Spinal cord (tissue), 10 donors: Measurements from ENCODE around the gene RNF212B. TPM values are rescaled to one million over a fixed set of nuclear protein-coding genes. Genes with fewer than 3 reads are reported as not detected.
"Not testable (repeated sequence)": the region's sequence is repeated elsewhere in the genome, so short reads cannot be mapped to it uniquely, and the experiment has no call there.

Experiments used
- DNase-seq, 6 donors: peaks; one replicate each; pipeline versions ENCODE4 v3.0.0 to v3.0.0-alpha.2; 2013 to 2015; ENCODE audit warnings: low spot score in 6 of 6, low read depth in 4 of 6
- H3K27ac ChIP-seq: one replicate; pipeline ENCODE4 v1.5.1; 2013; ENCODE audit warnings: low read depth, low read length, control low read depth
- H3K27me3 ChIP-seq: one replicate; pipeline ENCODE4 v1.6.1; 2013; ENCODE audit warnings: low read length; ENCODE audit not compliant: control insufficient read depth, insufficient read depth
- H3K36me3 ChIP-seq: one replicate; pipeline ENCODE4 v1.6.1; 2013; ENCODE audit warnings: low read length; ENCODE audit not compliant: control insufficient read depth, insufficient read depth
- H3K4me1 ChIP-seq: one replicate; pipeline ENCODE4 v1.6.1; 2013; ENCODE audit warnings: low read length; ENCODE audit not compliant: control insufficient read depth, insufficient read depth
- H3K4me3 ChIP-seq: one replicate; pipeline ENCODE4 v1.5.1; 2013; ENCODE audit warnings: low read depth, low read length, control low read depth
- H3K9me3 ChIP-seq: one replicate; pipeline ENCODE4 v1.6.1; 2013; ENCODE audit warnings: low read length; ENCODE audit not compliant: control insufficient read depth, insufficient read depth
- WGBS: methylation state at CpG from one replicate; pipeline ENCODE4 v1.1.5; 2013; ENCODE audit warnings: missing lambda C conversion rate; ENCODE audit not compliant: insufficient coverage; 5-methylcytosine and 5-hydroxymethylcytosine counted together
- polyA plus RNA-seq, 2 donors: library from polyadenylated mRNA; unstranded; fragments of 120-200 nt; gene quantifications; one replicate each; pipeline ENCODE4 v1.2.1, GENCODE V29; 2013; ENCODE audit not compliant: insufficient read length in 2 of 2
- total RNA-seq, 2 donors: library from RNA; depleted of rRNA in 1 of 2; stranded (reverse); fragments of 120-200 nt in 1 of 2; fragments of >200 nt in 1 of 2; gene quantifications; one replicate each; pipeline versions ENCODE4 v1.2.3 to v1.2.4, GENCODE V29; 2013 to 2014
- donor health status: healthy.

The RNF212B gene
- total and polyA plus RNA-seq, 4 donors, result not detected

DNA sequence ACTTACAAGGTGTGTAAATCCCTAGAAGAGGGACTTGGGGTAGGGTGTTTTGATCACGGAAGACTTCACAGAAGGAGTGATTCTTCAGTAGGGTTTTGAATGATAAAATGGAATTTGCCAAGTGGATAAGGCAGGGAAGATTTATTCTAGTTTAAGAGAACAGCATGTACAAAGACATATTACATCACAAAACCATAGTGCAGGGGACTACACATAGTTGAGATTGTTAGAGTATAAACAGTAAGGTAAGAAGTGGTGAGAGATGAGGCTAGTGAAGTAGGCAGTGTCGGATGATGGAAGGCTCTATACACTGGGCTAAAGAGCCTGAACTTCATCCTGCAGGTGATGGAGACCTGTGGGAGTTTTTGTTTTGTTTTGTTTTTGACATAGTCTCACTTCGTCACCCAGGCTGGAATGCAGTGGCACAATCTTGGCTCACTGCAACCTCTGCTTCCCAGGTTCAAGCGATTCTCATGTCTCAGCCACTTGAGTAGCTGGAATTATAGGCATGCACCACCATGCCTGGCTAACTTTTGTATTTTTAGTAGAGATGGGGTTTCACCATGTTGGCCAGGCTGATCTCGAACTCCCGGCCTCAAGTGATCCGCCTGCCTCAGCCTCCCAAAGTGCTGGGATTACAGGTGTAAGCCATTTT is 3.5 kb downstream of the RNF212B start:
- WGBS, result 92% methylated on average over 5 of the region's 7 CpGs
- H3K27me3 ChIP-seq, H3K36me3 ChIP-seq, DNase-seq, H3K27ac ChIP-seq, H3K4me1 ChIP-seq, H3K4me3 ChIP-seq, H3K9me3 ChIP-seq: not testable (repeated sequence)

DNA sequence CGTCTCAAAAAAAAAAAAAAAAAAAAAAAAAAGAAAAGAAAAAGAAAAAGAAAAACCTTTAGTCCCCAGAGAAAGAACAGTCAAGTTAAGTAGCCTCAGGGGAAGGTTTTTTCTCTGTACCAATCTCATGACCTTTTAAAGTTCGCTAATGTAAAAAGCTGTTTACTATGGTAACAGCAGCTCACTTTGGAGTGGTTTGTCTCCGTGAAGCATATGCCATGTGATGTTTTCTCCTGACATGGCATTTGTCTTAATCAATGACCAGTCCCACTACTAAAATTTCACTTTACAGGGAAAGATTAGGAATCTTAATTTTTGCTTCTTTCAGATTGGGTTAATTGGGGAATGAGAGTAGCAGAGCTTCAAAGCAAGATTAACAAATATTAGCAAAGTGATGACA is 4.3 kb downstream of the RNF212B start:
- no CpG with 5 or more reads among the region's 3 CpGs for WGBS
- no peak overlapping the region for H3K4me3 ChIP-seq
- H3K27ac ChIP-seq, result no peak overlapping the region
- no peaks in the 10 kb centered on the region for H3K36me3 ChIP-seq
- no peaks in the 10 kb centered on the region for H3K27me3 ChIP-seq
- H3K4me1 ChIP-seq, result peaks cover 6% of the 10 kb centered on the region
- no peaks in the 10 kb centered on the region for H3K9me3 ChIP-seq
- no peak for DNase-seq

DNA sequence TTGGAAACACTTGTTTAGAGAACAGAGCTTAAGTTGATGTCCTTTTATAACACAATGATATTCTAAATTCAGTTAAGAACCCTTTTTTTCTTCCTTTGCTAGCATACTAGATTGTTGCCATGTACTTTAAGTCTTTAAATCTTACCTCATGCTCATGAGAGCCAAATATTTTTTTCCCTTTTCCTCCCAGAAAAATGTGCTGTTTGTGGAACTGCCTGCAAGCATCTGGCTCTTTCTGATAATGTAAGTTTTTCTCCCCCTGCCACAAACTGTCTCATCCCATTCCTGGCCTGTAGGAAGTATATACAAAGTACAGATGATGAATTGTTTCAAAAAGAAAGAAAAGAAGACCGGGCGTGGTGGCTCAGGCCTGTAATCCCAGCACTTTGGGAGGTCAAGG is 5.3 kb downstream of the RNF212B start:
- H3K36me3 ChIP-seq, result no peaks in the 10 kb centered on the region
- WGBS, result 100% methylated on average over 1 of the region's 2 CpGs
- H3K27me3 ChIP-seq, result no peaks in the 10 kb centered on the region
- H3K4me3 ChIP-seq, result no peak overlapping the region
- no peak overlapping the region for H3K27ac ChIP-seq
- peaks cover under 1% of the 10 kb centered on the region for H3K4me1 ChIP-seq
- DNase-seq, result no peak
- H3K9me3 ChIP-seq, result no peaks in the 10 kb centered on the region

GRCh38 chr14:23245282-23245681 is 7.5 kb downstream of the RNF212B start:
- H3K27me3 ChIP-seq, result no peaks in the 10 kb centered on the region
- no peak for DNase-seq
- no peaks in the 10 kb centered on the region for H3K36me3 ChIP-seq
- no peaks in the 10 kb centered on the region for H3K4me1 ChIP-seq
- H3K27ac ChIP-seq, result no peak overlapping the region
- H3K4me3 ChIP-seq, result no peak overlapping the region
- no peaks in the 10 kb centered on the region for H3K9me3 ChIP-seq

- Histone ChIP-seq H3K4me1 (no peaks in the 10 kb centered on the region), H3K9me3 (no peaks in the 10 kb centered on the region), H3K27ac (no peak overlapping the region), H3K27me3 (no peaks in the 10 kb centered on the region), H3K36me3 (no peaks in the 10 kb centered on the region), H3K4me3 (no peak overlapping the region)
- no peak for DNase-seq
- no CpG with 5 or more reads among the region's 7 CpGs for WGBS
Observed at GRCh38 chr14:23248601-23249000, 10.9 kb downstream of the RNF212B start.

- Histone ChIP-seq H3K9me3 (no peaks in the 10 kb centered on the region), H3K4me1 (no peaks in the 10 kb centered on the region), H3K27me3 (no peaks in the 10 kb centered on the region), H3K4me3 (no peak overlapping the region), H3K27ac (no peak overlapping the region), H3K36me3 (no peaks in the 10 kb centered on the region)
- WGBS, result 75% methylated on average over 3 of the region's 6 CpGs
- DNase-seq, result no peak
Observed at GRCh38 chr14:23249824-23250223, 12.1 kb downstream of the RNF212B start.

DNA sequence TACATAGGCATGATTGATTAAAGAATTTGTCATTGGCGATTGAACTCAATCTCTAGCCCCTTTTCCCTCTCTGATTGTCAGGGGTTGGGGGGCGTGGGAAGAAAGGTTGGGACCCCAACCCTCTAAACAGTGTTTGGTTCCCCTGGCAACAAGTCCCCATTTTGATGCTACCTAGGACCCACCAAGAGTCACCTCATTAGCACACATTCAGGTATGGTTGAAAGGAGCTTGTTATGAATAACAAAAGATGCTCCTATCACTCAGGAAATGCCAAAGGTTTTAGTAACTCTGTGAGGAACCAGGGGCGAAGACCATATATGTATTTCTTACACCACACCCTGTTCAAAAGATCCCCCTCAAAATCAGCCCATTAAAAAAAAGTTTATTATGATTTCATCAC is 14.3 kb downstream of the RNF212B start:
- Histone ChIP-seq H3K36me3 (no peaks in the 10 kb centered on the region), H3K27me3 (no peaks in the 10 kb centered on the region), H3K4me1 (no peaks in the 10 kb centered on the region), H3K27ac (no peak overlapping the region), H3K4me3 (no peak overlapping the region), H3K9me3 (no peaks in the 10 kb centered on the region)
- no peak for DNase-seq
- no CpG with 5 or more reads among the region's 3 CpGs for WGBS

DNA sequence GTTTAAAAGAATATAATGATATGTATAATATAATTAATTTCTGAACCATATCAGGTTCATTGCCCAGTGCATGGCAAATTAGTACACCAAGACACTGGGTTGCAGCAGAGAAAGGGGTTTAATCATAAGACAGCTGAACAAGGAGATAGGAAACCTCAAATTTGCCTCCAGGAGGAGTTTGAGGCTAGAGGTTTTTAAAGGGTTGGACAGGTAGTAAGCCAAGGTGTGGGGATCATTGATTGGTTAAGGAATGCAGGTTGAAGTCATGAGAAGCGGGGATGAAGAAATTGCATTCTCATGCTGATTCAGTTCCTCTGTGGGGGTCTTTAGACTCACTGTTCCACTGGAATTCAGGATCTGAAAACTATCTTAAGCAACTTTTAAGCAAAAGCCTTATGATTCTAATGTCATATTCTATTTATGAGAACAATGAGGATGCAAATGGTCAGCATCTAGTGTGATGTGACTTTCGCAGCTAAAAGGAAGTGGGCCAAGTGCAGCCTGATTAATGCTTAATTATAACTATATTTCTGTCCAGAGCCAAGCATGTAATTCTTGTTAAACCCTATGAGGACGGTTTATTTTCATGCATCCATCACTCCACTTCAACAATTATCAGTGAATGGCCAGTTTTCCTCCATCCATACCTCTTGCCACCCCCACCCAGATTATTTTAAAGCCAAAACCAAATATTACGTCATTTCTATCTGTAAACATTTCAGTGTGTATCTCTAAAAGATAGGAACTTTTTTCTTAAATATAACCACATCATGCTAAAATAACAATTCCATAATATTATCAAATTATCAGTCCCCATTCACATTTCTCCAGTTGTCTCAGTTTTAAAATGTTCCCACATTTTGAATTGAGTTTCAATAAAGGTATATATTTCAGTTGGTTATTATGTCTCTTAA is 14.9 kb downstream of the RNF212B start:
- Histone ChIP-seq H3K9me3 (no peaks in the 10 kb centered on the region), H3K36me3 (no peaks in the 10 kb centered on the region), H3K4me1 (no peaks in the 10 kb centered on the region), H3K4me3 (no peak overlapping the region), H3K27me3 (no peaks in the 10 kb centered on the region), H3K27ac (no peak overlapping the region)
- 40% methylated on average over 1 of the region's 4 CpGs for WGBS
- no peak for DNase-seq

DNA sequence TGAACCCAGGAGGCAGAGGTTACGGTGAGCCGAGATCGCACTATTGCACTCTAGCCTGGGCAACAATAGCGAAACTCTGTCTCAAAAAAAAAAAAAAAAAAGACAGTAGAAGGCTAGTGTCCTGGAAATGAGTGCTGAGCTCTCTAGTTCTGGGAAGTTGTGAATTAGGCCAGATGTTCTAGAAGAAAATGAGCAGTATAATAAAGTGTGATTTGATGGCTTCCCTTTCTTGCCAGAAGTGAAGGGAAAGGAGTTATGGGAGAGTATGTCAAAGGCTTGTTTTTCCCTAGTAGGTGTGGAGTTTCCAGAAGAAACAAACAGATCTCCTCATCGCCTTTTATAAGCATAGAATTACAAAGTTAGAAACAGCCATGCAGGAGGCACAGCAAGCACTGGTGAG is 20.5 kb downstream of the RNF212B start:
- 92% methylated on average over 4 of the region's 5 CpGs for WGBS
- no peak for DNase-seq
- H3K4me1 ChIP-seq, result no peaks in the 10 kb centered on the region
- H3K9me3 ChIP-seq, result no peaks in the 10 kb centered on the region
- H3K4me3 ChIP-seq, result no peak overlapping the region
- H3K36me3 ChIP-seq, result no peaks in the 10 kb centered on the region
- H3K27me3 ChIP-seq, result no peaks in the 10 kb centered on the region
- no peak overlapping the region for H3K27ac ChIP-seq

DNA sequence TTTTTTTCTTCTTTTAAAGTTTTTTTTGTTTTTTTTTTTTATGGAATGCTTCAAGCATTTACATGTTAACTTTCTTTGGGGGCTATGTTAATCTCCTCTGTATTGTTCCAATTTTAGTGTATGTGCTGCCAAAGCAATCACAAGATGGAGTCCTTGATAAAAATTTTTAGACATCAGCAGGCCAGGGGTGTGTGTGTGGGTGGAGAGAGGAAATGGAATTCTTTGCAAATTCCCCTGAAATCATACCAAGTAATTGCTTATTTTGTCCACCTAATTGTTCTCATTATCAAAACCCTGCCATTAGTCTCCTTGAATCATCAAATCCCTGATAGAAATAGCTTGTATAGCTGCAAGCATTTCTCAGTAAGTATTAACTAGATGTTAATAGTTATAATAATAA is 21.7 kb downstream of the RNF212B start:
- no peak for DNase-seq
- H3K9me3 ChIP-seq, result no peaks in the 10 kb centered on the region
- no peak overlapping the region for H3K4me3 ChIP-seq
- no peaks in the 10 kb centered on the region for H3K36me3 ChIP-seq
- H3K4me1 ChIP-seq, result no peaks in the 10 kb centered on the region
- no peak overlapping the region for H3K27ac ChIP-seq
- H3K27me3 ChIP-seq, result no peaks in the 10 kb centered on the region
